NCI-H446 (cell line): ENCODE measurements around the gene MEIS2.

Experiments
- DNase-seq, 2 experiments: peaks; one replicate each; lab custom pipeline; 2025; lab: John Stamatoyannopoulos, UW

The MEIS2 gene

GRCh38 chr15:37112971-37113670 lies 12.8 kb upstream of the MEIS2 start:
- no peak for DNase-seq

GRCh38 chr15:37112171-37112570 lies 11.8 kb upstream of the MEIS2 start:
- no peak for DNase-seq

GRCh38 chr15:37111427-37111717 lies 11.0 kb upstream of the MEIS2 start:
- DNase-seq: no peak

- no peak for DNase-seq
Measured at GRCh38 chr15:37109872-37110572, 9.7 kb upstream of the MEIS2 start.

GRCh38 chr15:37109168-37109871 lies 9.0 kb upstream of the MEIS2 start:
- DNase-seq: no peak

- no peak for DNase-seq
Measured at GRCh38 chr15:37108381-37109167, 8.2 kb upstream of the MEIS2 start.

GRCh38 chr15:37107744-37108380 lies 7.5 kb upstream of the MEIS2 start:
- DNase-seq: no peak

- DNase-seq: no peak
Measured at GRCh38 chr15:37107071-37107743, 6.9 kb upstream of the MEIS2 start.

- DNase-seq: no peak
Measured at GRCh38 chr15:37106490-37107001, 6.2 kb upstream of the MEIS2 start.

- no peak for DNase-seq
Measured at GRCh38 chr15:37105889-37106288, 5.5 kb upstream of the MEIS2 start.

- DNase-seq: no peak
Measured at GRCh38 chr15:37105029-37105428, 4.7 kb upstream of the MEIS2 start.

GRCh38 chr15:37104424-37104981 lies 4.2 kb upstream of the MEIS2 start:
- no peak for DNase-seq

GRCh38 chr15:37103475-37104423 lies 3.4 kb upstream of the MEIS2 start:
- no peak for DNase-seq

- DNase-seq: no peak
Measured at GRCh38 chr15:37103163-37103435, 2.8 kb upstream of the MEIS2 start.

GRCh38 chr15:37102305-37103162 lies 2.2 kb upstream of the MEIS2 start:
- peak in 1 of 2 experiments; percentile 51 for DNase-seq

GRCh38 chr15:37101980-37102304 lies 1.6 kb upstream of the MEIS2 start:
- DNase-seq: peak in 1 of 2 experiments; percentile 73

GRCh38 chr15:37100966-37101215 lies 542 bp upstream of the MEIS2 start:
- DNase-seq: no peak

GRCh38 chr15:37099319-37100108 lies 835 bp downstream of the MEIS2 start:
- peak; percentile 39 to 66 for DNase-seq
